Measurements from ENCODE around the gene PAX5. TPM values are rescaled to one million over a fixed set of nuclear protein-coding genes. Genes with fewer than 3 reads are reported as not detected.

Gene PAX5
- polyA plus RNA-seq, 1 donor from 2014 or later, result not detected

- no peak overlapping the region for H3K27ac ChIP-seq (ENCODE audit: low read length)
- H3K9ac ChIP-seq (ENCODE audit: low read length), result no peak overlapping the region
- no peaks in the 10 kb centered on the region for H3K36me3 ChIP-seq (ENCODE audit: insufficient read depth, low read length)
- no peak overlapping the region for H3K4me3 ChIP-seq (ENCODE audit: low read length)
- no peak overlapping the region for H2AFZ ChIP-seq (ENCODE audit: low read depth, low read length)
- H3K4me2 ChIP-seq (ENCODE audit: low read length), result no peak overlapping the region
- peaks cover 50% of the 10 kb centered on the region for H3K27me3 ChIP-seq (ENCODE audit: insufficient read depth, low read depth, low read length)
- no peaks in the 10 kb centered on the region for H3K9me3 ChIP-seq (ENCODE audit: low read length)
- H3F3A ChIP-seq (ENCODE audit: insufficient read depth, low read length, poor library complexity, severe bottlenecking), result no peaks in the 10 kb centered on the region
- TF ChIP-seq EZH2 (IDR thresholded peaks at IDR 0.05; ENCODE audit: borderline replicate concordance, insufficient read depth, low read length, poor library complexity, severe bottlenecking) (no peak), MXI1 (conservative IDR thresholded peaks at IDR 0.05; ENCODE audit: poor library complexity, severe bottlenecking) (no peak), SMC3 (conservative IDR thresholded peaks at IDR 0.05; ENCODE audit: poor library complexity) (no peak), CTCF (IDR thresholded peaks at IDR 0.05; ENCODE audit: poor library complexity, severe bottlenecking) (no peak)
- no peaks in the 10 kb centered on the region for H3K9me2 ChIP-seq (ENCODE audit: insufficient read depth, low read length)
- no peaks in the 10 kb centered on the region for H4K20me1 ChIP-seq (ENCODE audit: insufficient read depth)
- no peaks in the 10 kb centered on the region for H3K79me2 ChIP-seq (replicated peaks; ENCODE audit: insufficient read depth, low read length)
These were observed 26.8 kb downstream of the PAX5 start for GRCh38 chr9:37007295-37007694.

- H3F3A ChIP-seq (ENCODE audit: insufficient read depth, low read length, poor library complexity, severe bottlenecking), result no peaks in the 10 kb centered on the region
- H3K9me2 ChIP-seq (ENCODE audit: insufficient read depth, low read length), result no peaks in the 10 kb centered on the region
- no peak for TF ChIP-seq TAF1 (IDR thresholded peaks at IDR 0.05; ENCODE audit: low read depth)
- TF ChIP-seq EP300 (conservative IDR thresholded peaks at IDR 0.05; ENCODE audit: poor library complexity, severe bottlenecking), result no peak
- no peak for TF ChIP-seq RAD21 (conservative IDR thresholded peaks at IDR 0.05)
- TF ChIP-seq MXI1 (conservative IDR thresholded peaks at IDR 0.05; ENCODE audit: poor library complexity, severe bottlenecking), result no peak
- no peak for TF ChIP-seq SMC3 (conservative IDR thresholded peaks at IDR 0.05; ENCODE audit: poor library complexity)
- TF ChIP-seq POLR2AphosphoS5 (IDR thresholded peaks at IDR 0.05), result no peak
- no peak for TF ChIP-seq CTCF (IDR thresholded peaks at IDR 0.05; ENCODE audit: poor library complexity, severe bottlenecking)
- TF ChIP-seq, protein P1, sequence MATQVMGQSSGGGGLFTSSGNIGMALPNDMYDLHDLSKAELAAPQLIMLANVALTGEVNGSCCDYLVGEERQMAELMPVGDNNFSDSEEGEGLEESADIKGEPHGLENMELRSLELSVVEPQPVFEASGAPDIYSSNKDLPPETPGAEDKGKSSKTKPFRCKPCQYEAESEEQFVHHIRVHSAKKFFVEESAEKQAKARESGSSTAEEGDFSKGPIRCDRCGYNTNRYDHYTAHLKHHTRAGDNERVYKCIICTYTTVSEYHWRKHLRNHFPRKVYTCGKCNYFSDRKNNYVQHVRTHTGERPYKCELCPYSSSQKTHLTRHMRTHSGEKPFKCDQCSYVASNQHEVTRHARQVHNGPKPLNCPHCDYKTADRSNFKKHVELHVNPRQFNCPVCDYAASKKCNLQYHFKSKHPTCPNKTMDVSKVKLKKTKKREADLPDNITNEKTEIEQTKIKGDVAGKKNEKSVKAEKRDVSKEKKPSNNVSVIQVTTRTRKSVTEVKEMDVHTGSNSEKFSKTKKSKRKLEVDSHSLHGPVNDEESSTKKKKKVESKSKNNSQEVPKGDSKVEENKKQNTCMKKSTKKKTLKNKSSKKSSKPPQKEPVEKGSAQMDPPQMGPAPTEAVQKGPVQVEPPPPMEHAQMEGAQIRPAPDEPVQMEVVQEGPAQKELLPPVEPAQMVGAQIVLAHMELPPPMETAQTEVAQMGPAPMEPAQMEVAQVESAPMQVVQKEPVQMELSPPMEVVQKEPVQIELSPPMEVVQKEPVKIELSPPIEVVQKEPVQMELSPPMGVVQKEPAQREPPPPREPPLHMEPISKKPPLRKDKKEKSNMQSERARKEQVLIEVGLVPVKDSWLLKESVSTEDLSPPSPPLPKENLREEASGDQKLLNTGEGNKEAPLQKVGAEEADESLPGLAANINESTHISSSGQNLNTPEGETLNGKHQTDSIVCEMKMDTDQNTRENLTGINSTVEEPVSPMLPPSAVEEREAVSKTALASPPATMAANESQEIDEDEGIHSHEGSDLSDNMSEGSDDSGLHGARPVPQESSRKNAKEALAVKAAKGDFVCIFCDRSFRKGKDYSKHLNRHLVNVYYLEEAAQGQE (IDR thresholded peaks at IDR 0.05; ENCODE audit: borderline replicate concordance), result no peak
- TF ChIP-seq EZH2 (IDR thresholded peaks at IDR 0.05; ENCODE audit: borderline replicate concordance, insufficient read depth, low read length, poor library complexity, severe bottlenecking), result no peak
- peaks cover 67% of the 10 kb centered on the region for H3K27me3 ChIP-seq (ENCODE audit: insufficient read depth, low read depth, low read length)
- H3K79me2 ChIP-seq (replicated peaks; ENCODE audit: insufficient read depth, low read length), result no peaks in the 10 kb centered on the region
- no peaks in the 10 kb centered on the region for H4K20me1 ChIP-seq (ENCODE audit: insufficient read depth)
- no peak overlapping the region for H3K4me2 ChIP-seq (ENCODE audit: low read length)
- H3K27ac ChIP-seq (ENCODE audit: low read length), result no peak overlapping the region
- no peak overlapping the region for H3K9ac ChIP-seq (ENCODE audit: low read length)
- no peaks in the 10 kb centered on the region for H3K9me3 ChIP-seq (ENCODE audit: low read length)
- H3K4me3 ChIP-seq (ENCODE audit: low read length), result no peak overlapping the region
- H2AFZ ChIP-seq (ENCODE audit: low read depth, low read length), result no peak overlapping the region
- H3K36me3 ChIP-seq (ENCODE audit: insufficient read depth, low read length), result no peaks in the 10 kb centered on the region
These were observed 28.4 kb downstream of the PAX5 start for GRCh38 chr9:37005517-37006140.
